SK-N-SH (cell line): ENCODE measurements around the gene CCM2. TPM values are rescaled to one million over a fixed set of nuclear protein-coding genes. Genes with fewer than 3 reads are reported as not detected.

Experiments used
- CTCF ChIA-PET: fragments of 300-600, 350-600 bp; formaldehyde crosslinking; extraction: SDS; loops from one replicate; lab custom pipeline; 2021; lab: Yijun Ruan, JAX
- POLR2A ChIA-PET: fragments of 350-600 bp; sonication (Branson Sonifier 250); formaldehyde crosslinking; extraction: SDS; loops from one replicate; lab custom pipeline; 2020; ENCODE audit warnings: antibody characterized with exemption, inconsistent platforms; lab: Yijun Ruan, JAX
- DNase-seq: peaks from one replicate; pipeline ENCODE4 v3.0.0; 2012
- H2AFZ ChIP-seq: fragments of 200-600 bp; sonication (generic); 2 replicates; pipeline ENCODE4 v1.8.1; 2016; ENCODE audit warnings: antibody characterized with exemption, mild to moderate bottlenecking, low read depth
- H3F3A ChIP-seq: fragments of 200-600 bp; sonication (generic); replicated peaks from 2 replicates; pipeline ENCODE3; 2016; ENCODE audit warnings: antibody characterized with exemption, mild to moderate bottlenecking; ENCODE audit not compliant: insufficient read depth
- H3K27ac ChIP-seq, 2 experiments: fragments of 200-500 bp in 1 of 2; fragments of 200-600 bp in 1 of 2; sonication (Bioruptor generic) in 1 of 2; sonication (generic), shearing (Covaris generic) in 1 of 2; 2 replicates each; pipeline versions ENCODE4 v1.5.1 to v1.6.1; 2014 to 2016; ENCODE audit warnings: low read depth in 2 of 2, inconsistent platforms in 1 of 2, low read length in 1 of 2, mild to moderate bottlenecking in 1 of 2, mixed read lengths in 1 of 2
- H3K27me3 ChIP-seq: fragments of 200-600 bp; sonication (generic), shearing (Covaris generic); 2 replicates; pipeline ENCODE4 v1.6.1; 2016; ENCODE audit warnings: mixed run types; ENCODE audit not compliant: insufficient read depth
- H3K36me3 ChIP-seq, 2 experiments: fragments of 200-500 bp in 1 of 2; fragments of 200-600 bp in 1 of 2; sonication (Bioruptor generic) in 1 of 2; sonication (generic) in 1 of 2; replicated peaks in 1 of 2; 2 replicates each; pipeline versions ENCODE3 to v1.5.1; 2014 to 2016; ENCODE audit warnings: low read length in 1 of 2, mild to moderate bottlenecking in 1 of 2; ENCODE audit not compliant: insufficient read depth in 2 of 2, control insufficient read depth in 1 of 2
- H3K4me1 ChIP-seq, 2 experiments: fragments of 200-500 bp in 1 of 2; fragments of 200-600 bp in 1 of 2; sonication (Bioruptor generic) in 1 of 2; sonication (generic), shearing (Covaris generic) in 1 of 2; 2 replicates each; pipeline versions ENCODE4 v1.5.1 to v1.6.1; 2014 to 2016; ENCODE audit warnings: low read depth in 1 of 2, low read length in 1 of 2, mixed run types in 1 of 2; ENCODE audit not compliant: insufficient read depth in 2 of 2, control insufficient read depth in 1 of 2
- H3K4me2 ChIP-seq: fragments of 200-600 bp; sonication (generic), shearing (Covaris generic); 2 replicates; pipeline ENCODE4 v1.6.1; 2017; ENCODE audit warnings: mixed run types
- H3K4me3 ChIP-seq, 2 experiments: fragments of 200-500 bp in 1 of 2; fragments of 200-600 bp in 1 of 2; sonication (Bioruptor generic) in 1 of 2; sonication (generic), shearing (Covaris generic) in 1 of 2; 2 replicates each; pipeline versions ENCODE4 v1.5.1 to v1.8.1; 2014 to 2016; ENCODE audit warnings: low read depth in 2 of 2, inconsistent platforms in 1 of 2, low read length in 1 of 2, mild to moderate bottlenecking in 1 of 2, mixed read lengths in 1 of 2, moderate library complexity in 1 of 2
- H3K79me2 ChIP-seq: fragments of 200-600 bp; sonication (generic); 2 replicates; pipeline ENCODE4 v1.8.1; 2017; ENCODE audit warnings: mild to moderate bottlenecking; ENCODE audit not compliant: insufficient read depth
- H3K9ac ChIP-seq: fragments of 200-600 bp; sonication (generic); 2 replicates; pipeline ENCODE4 v1.6.1; 2017; ENCODE audit warnings: mixed run types
- H3K9me2 ChIP-seq: fragments of 200-600 bp; sonication (generic); 2 replicates; pipeline ENCODE4 v1.6.1; 2017; ENCODE audit warnings: mixed run types
- H3K9me3 ChIP-seq: fragments of 200-600 bp; sonication (generic); 2 replicates; pipeline ENCODE4 v1.6.1; 2017; ENCODE audit warnings: mixed run types, mild to moderate bottlenecking, moderate library complexity
- H4K20me1 ChIP-seq: fragments of 200-600 bp; sonication (generic); 2 replicates; pipeline ENCODE4 v1.6.1; 2017; ENCODE audit warnings: mild to moderate bottlenecking, mixed run types; ENCODE audit not compliant: insufficient read depth
- EZH2phosphoT487 ChIP-seq: fragments of 200-600 bp; sonication (generic); IDR thresholded peaks from 2 replicates; pipeline ENCODE4 v1.6.1; 2017; ENCODE audit warnings: low read depth, mixed run types, mild to moderate bottlenecking, antibody characterized with exemption, moderate library complexity, borderline replicate concordance
- FOXJ3 ChIP-seq: sonication (generic); formaldehyde crosslinking; IDR thresholded peaks from 2 replicates; pipeline ENCODE4 v1.5.1; 2020; ENCODE audit warnings: mild to moderate bottlenecking, missing genetic modification reagents
- JUND ChIP-seq: IDR thresholded peaks from 2 replicates; pipeline ENCODE4 v1.4.0; 2012
- MEF2A ChIP-seq: IDR thresholded peaks from 2 replicates; pipeline ENCODE4 v1.4.0; 2012; ENCODE audit warnings: low read depth, borderline replicate concordance
- MXI1 ChIP-seq: IDR thresholded peaks from 2 replicates; pipeline ENCODE4 v1.6.1; 2012; ENCODE audit warnings: mild to moderate bottlenecking, low read depth, low read length, improper control_type of control experiment
- POLR2AphosphoS5 ChIP-seq: IDR thresholded peaks from 2 replicates; pipeline ENCODE4 v1.6.1; 2012; ENCODE audit warnings: low read depth, low read length
- RAD21 ChIP-seq: IDR thresholded peaks from 2 replicates; pipeline ENCODE4 v1.6.1; 2012; ENCODE audit warnings: mild to moderate bottlenecking, low read length
- RCOR1 ChIP-seq: fragments of 150-350 bp; IDR thresholded peaks from 2 replicates; pipeline ENCODE4 v1.6.1; 2017; ENCODE audit warnings: antibody characterized with exemption, low read length
- RFX5 ChIP-seq: IDR thresholded peaks from 2 replicates; pipeline ENCODE4 v1.6.1; 2012; ENCODE audit warnings: mild to moderate bottlenecking, improper control_type of control experiment, low read length
- SIN3A ChIP-seq: IDR thresholded peaks from 2 replicates; pipeline ENCODE4 v1.6.1; 2012; ENCODE audit warnings: low read depth, mild to moderate bottlenecking, low read length, moderate library complexity, borderline replicate concordance
- TAF1 ChIP-seq: IDR thresholded peaks from 2 replicates; pipeline ENCODE4 v1.6.1; 2012; ENCODE audit warnings: low read depth, mild to moderate bottlenecking, low read length, moderate library complexity, borderline replicate concordance
- TCF12 ChIP-seq: IDR thresholded peaks from 2 replicates; pipeline ENCODE4 v1.4.0; 2012
- TEAD4 ChIP-seq: IDR thresholded peaks from 2 replicates; pipeline ENCODE4 v1.4.0; 2012; ENCODE audit warnings: mild to moderate bottlenecking, borderline replicate concordance; ENCODE audit not compliant: insufficient read depth
- WGBS: methylation state at CpG from one replicate; pipeline ENCODE4 v1.1.6; 2017; ENCODE audit warnings: low lambda C conversion rate; 5-methylcytosine and 5-hydroxymethylcytosine counted together
- polyA plus RNA-seq, 3 experiments: library from polyadenylated mRNA; depleted of rRNA; stranded (reverse); fragments of >200 nt; gene quantifications; 2 replicates each; pipeline ENCODE4 v1.2.3, GENCODE V29; 2012
- TF ChIP-seq, protein P1 (sequence below): IDR thresholded peaks from 2 replicates; pipeline ENCODE4 v1.6.1; 2012; ENCODE audit warnings: mild to moderate bottlenecking, low read depth, low read length, moderate library complexity
- TF ChIP-seq, protein P2 (sequence below): fragments of 150-350 bp; IDR thresholded peaks from 2 replicates; pipeline ENCODE4 v1.6.1; 2016; ENCODE audit warnings: mild to moderate bottlenecking, low read depth, low read length
- TF ChIP-seq, protein P3 (sequence below): IDR thresholded peaks from 2 replicates; pipeline ENCODE4; 2012
- TF ChIP-seq, protein P4 (sequence below): fragments of 150-350 bp; IDR thresholded peaks from 2 replicates; pipeline ENCODE4 v1.6.1; 2017; ENCODE audit warnings: antibody characterized with exemption, low read length, low read depth, borderline replicate concordance

The CCM2 gene
- polyA plus RNA-seq, 1 of the 3 experiments (the other 2 are of a cell fraction): 83.2 TPM

DNA sequence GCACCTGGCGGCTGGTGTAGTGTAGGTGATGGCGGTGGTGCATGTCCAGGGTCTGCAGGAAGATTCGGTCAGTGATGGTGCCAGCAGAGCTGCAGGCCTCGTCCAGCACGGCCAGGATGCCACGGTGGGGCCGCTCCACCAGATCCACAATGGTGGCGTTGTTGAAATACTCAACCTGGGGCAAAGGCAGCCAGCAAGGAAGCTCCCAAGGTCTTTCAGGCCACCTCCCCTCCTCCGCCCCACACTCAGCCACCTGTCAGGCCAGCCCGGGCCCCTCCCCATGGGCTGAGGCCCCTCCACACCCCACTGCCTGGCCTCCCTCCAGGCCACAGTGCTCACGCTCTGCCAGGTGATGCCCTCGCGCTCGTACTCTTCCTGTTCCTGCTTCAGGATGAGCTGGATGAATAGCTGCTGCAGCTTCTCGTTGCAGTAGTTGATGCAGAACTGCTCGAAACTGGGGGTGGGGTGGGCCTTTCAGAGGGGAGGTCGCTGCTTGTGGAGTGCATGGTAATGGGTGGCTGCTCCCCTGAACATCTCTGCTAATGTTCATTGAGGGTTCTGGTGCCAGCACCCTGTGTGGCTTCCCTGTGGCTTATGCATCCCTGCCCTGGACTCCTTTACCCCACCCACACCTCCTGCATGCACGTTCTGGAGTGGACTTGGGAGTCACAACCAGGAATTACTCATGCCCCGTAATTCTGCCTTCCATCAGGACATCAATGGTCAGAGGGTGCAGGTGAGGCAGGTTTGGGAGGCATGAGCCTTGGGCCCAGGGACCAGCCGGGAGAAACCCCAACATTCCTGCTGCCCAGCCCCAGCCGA is 30.1 kb upstream of the CCM2 start:
- ChIA-PET POLR2A (no interaction called here), CTCF (interaction anchor here (1.2 to 6.2 kb wide), 4 partner anchors 48 to 885 kb away, joined by 3 to 125 read pairs (median 4); no protein-coding TSS in a partner anchor)

DNA sequence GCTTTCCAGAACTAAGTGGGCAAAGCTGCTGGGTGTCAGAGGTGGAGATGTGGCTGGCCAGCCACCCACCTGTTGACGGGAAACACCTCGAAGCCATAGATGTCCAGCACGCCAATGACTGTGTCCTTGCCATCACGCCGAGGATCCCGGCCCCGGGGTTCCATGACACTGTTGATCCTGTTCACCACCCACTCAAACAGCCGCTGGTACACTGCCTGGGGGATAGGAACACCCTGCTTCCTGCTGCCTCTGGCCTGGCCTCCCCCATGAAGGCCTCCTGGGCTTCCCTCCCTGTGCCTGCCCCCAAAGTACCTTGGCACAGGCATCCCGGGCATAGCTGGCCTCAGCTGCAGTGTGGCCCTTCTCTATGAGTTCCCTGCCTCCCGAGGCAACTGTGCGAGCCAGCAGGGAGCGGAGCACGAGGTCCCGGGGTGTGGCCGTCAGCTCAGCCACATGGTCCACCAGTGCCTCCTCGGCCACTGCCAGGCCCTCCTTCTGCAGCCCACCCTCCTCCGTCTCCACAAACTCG is 29.4 kb upstream of the CCM2 start:
- peak; percentile 25 for DNase-seq
- Histone ChIP-seq H3K79me2 (no peaks in the 10 kb centered on the region), H3K9ac (no peak overlapping the region), H3F3A (no peaks in the 10 kb centered on the region), H2AFZ (no peak overlapping the region), H3K27ac (no peak overlapping the region), H3K9me2 (no peaks in the 10 kb centered on the region), H3K4me1 (peaks cover 0 to 3% of the 10 kb centered on the region in 2 experiments; a peak in 1 of 4 replicates), H3K4me2 (no peak overlapping the region), H3K27me3 (no peaks in the 10 kb centered on the region), H4K20me1 (no peaks in the 10 kb centered on the region), H3K36me3 (no peaks in the 10 kb centered on the region), H3K4me3 (no peak overlapping the region), H3K9me3 (no peaks in the 10 kb centered on the region)
- ChIA-PET CTCF (interaction anchor here (1.2 to 6.2 kb wide), 4 partner anchors 49 to 884 kb away, joined by 3 to 125 read pairs (median 4); no protein-coding TSS in a partner anchor), POLR2A (no interaction called here)
- WGBS: 79% methylated on average over 17 of the region's 18 CpGs
- TF ChIP-seq POLR2AphosphoS5: no peak
- no peak for TF ChIP-seq FOXJ3 (CRISPR knock-in tag)
- TF ChIP-seq, protein P1, sequence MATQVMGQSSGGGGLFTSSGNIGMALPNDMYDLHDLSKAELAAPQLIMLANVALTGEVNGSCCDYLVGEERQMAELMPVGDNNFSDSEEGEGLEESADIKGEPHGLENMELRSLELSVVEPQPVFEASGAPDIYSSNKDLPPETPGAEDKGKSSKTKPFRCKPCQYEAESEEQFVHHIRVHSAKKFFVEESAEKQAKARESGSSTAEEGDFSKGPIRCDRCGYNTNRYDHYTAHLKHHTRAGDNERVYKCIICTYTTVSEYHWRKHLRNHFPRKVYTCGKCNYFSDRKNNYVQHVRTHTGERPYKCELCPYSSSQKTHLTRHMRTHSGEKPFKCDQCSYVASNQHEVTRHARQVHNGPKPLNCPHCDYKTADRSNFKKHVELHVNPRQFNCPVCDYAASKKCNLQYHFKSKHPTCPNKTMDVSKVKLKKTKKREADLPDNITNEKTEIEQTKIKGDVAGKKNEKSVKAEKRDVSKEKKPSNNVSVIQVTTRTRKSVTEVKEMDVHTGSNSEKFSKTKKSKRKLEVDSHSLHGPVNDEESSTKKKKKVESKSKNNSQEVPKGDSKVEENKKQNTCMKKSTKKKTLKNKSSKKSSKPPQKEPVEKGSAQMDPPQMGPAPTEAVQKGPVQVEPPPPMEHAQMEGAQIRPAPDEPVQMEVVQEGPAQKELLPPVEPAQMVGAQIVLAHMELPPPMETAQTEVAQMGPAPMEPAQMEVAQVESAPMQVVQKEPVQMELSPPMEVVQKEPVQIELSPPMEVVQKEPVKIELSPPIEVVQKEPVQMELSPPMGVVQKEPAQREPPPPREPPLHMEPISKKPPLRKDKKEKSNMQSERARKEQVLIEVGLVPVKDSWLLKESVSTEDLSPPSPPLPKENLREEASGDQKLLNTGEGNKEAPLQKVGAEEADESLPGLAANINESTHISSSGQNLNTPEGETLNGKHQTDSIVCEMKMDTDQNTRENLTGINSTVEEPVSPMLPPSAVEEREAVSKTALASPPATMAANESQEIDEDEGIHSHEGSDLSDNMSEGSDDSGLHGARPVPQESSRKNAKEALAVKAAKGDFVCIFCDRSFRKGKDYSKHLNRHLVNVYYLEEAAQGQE: no peak
- TF ChIP-seq TCF12: no peak
- TF ChIP-seq TEAD4: no peak
- TF ChIP-seq RCOR1: no peak
- no peak for TF ChIP-seq RFX5
- no peak for TF ChIP-seq EZH2phosphoT487

More for the DNA sequence above, 30.1 kb upstream of the CCM2 start:
- no peak overlapping the region for H3K4me2 ChIP-seq
- H2AFZ ChIP-seq: no peak overlapping the region
- 77% methylated on average over 19 of the region's 21 CpGs for WGBS
- H3K9me2 ChIP-seq: no peaks in the 10 kb centered on the region
- H3K79me2 ChIP-seq: no peaks in the 10 kb centered on the region
- H3K27ac ChIP-seq: no peak overlapping the region
- H3K36me3 ChIP-seq: no peaks in the 10 kb centered on the region
- H4K20me1 ChIP-seq: no peaks in the 10 kb centered on the region
- H3K9ac ChIP-seq: no peak overlapping the region
- H3K4me3 ChIP-seq: no peak overlapping the region
- H3F3A ChIP-seq: no peaks in the 10 kb centered on the region
- TF ChIP-seq, protein P2, sequence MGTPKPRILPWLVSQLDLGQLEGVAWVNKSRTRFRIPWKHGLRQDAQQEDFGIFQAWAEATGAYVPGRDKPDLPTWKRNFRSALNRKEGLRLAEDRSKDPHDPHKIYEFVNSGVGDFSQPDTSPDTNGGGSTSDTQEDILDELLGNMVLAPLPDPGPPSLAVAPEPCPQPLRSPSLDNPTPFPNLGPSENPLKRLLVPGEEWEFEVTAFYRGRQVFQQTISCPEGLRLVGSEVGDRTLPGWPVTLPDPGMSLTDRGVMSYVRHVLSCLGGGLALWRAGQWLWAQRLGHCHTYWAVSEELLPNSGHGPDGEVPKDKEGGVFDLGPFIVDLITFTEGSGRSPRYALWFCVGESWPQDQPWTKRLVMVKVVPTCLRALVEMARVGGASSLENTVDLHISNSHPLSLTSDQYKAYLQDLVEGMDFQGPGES: no peak
- no peak for TF ChIP-seq MEF2A
- TF ChIP-seq JUND: no peak
- TF ChIP-seq SIN3A: no peak
- TF ChIP-seq MXI1: no peak
- TF ChIP-seq RAD21: no peak
- TF ChIP-seq, protein P3, sequence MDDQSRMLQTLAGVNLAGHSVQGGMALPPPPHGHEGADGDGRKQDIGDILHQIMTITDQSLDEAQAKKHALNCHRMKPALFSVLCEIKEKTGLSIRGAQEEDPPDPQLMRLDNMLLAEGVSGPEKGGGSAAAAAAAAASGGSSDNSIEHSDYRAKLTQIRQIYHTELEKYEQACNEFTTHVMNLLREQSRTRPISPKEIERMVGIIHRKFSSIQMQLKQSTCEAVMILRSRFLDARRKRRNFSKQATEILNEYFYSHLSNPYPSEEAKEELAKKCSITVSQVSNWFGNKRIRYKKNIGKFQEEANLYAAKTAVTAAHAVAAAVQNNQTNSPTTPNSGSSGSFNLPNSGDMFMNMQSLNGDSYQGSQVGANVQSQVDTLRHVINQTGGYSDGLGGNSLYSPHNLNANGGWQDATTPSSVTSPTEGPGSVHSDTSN: no peak
- TF ChIP-seq RFX5: no peak
- no peak for TF ChIP-seq TAF1
- no peak for TF ChIP-seq EZH2phosphoT487
- TF ChIP-seq, protein P4, sequence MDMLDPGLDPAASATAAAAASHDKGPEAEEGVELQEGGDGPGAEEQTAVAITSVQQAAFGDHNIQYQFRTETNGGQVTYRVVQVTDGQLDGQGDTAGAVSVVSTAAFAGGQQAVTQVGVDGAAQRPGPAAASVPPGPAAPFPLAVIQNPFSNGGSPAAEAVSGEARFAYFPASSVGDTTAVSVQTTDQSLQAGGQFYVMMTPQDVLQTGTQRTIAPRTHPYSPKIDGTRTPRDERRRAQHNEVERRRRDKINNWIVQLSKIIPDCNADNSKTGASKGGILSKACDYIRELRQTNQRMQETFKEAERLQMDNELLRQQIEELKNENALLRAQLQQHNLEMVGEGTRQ: no peak
- no peak for TF ChIP-seq FOXJ3 (CRISPR knock-in tag)
- H3K4me1 ChIP-seq: peaks cover 0 to 3% of the 10 kb centered on the region in 2 experiments; a peak in 1 of 4 replicates
- peak; percentile 18 for DNase-seq
- no peaks in the 10 kb centered on the region for H3K27me3 ChIP-seq
- H3K9me3 ChIP-seq: no peaks in the 10 kb centered on the region
